Stimulated activated CD4-positive, alpha-beta T cell treated with anti-CD3 and anti-CD28 coated beads, Interleukin-1b, Interleukin-23, amount 100 ng/mL, for 4 hours (primary cell): Measurements from ENCODE around the gene SLC34A1.

ENCODE experiments used
- DNase-seq, 2 donors: peaks; one replicate each; pipeline ENCODE4 v3.0.0-alpha.2; 2020; ENCODE audit warnings: low read depth in 2 of 2

The SLC34A1 gene

DNA sequence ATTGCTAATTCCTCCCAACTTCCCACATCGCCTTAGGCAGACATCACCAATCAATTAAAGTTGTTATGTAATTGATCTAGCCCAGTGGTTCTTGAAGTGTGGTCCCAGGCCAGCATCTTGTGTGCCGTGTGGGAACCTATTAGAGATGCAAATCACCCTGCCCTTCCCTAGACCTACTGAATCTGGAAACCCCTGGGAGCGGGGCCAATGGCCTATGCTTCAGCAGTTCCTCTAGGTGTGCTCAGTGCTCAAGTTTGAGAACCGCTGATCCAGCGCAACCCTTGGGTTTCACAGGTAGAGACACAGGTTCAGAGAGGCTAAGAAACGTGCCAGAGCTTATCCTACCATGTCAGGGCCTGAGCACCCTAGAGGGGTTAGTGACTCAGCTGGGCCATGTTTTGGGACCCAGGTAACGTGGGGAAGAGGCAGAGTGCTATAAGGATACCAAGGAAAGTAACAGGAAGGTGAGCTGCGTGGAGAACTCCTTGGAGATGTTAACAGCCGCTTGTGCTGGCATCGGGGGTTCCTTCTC, 4.4 kb downstream of the SLC34A1 start:
- no peak for DNase-seq

DNA sequence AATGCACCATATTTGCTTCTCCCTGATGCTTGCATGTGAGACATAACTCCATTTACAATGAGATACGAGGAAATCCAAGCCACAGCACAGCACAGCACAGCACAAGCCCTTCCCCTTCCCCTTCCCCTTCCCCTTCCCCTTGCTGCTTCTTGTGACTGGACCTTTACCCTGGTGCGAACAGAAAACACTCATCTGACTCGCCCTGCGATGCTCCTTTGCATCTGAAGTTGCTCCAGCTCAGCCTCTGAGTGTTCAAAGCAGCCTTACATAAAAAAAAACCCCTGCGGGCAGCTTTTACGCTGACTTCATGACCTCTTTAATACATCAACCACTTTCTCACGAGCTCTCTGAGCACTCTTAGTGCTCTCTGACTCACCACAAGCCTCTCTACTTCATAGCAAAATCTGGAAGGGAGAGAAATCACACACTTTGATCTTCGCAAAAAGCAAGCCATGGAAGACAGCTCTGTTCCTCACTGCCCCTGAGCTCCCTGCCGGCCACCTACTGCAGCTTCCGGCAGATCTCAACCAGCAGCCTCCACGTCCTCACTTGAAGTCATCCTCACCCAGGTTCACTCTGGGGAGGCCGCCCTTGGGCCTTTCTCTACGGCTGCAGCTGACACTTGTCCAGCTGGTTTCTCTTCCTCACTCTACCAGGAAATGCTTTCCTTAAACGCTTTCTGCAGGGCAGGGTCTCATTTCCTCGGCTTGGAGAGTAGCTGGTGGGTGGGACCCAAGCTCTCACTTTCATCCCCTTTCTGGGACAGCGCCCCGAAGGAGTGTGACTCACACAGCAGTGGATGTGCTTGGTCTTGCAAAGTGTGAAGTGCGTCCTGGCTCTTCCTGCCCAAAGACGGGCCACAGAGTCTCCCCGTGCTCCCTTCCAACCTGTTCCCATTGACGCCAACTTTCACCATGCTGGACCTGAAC, 5.3 kb downstream of the SLC34A1 start:
- no peak for DNase-seq

DNA sequence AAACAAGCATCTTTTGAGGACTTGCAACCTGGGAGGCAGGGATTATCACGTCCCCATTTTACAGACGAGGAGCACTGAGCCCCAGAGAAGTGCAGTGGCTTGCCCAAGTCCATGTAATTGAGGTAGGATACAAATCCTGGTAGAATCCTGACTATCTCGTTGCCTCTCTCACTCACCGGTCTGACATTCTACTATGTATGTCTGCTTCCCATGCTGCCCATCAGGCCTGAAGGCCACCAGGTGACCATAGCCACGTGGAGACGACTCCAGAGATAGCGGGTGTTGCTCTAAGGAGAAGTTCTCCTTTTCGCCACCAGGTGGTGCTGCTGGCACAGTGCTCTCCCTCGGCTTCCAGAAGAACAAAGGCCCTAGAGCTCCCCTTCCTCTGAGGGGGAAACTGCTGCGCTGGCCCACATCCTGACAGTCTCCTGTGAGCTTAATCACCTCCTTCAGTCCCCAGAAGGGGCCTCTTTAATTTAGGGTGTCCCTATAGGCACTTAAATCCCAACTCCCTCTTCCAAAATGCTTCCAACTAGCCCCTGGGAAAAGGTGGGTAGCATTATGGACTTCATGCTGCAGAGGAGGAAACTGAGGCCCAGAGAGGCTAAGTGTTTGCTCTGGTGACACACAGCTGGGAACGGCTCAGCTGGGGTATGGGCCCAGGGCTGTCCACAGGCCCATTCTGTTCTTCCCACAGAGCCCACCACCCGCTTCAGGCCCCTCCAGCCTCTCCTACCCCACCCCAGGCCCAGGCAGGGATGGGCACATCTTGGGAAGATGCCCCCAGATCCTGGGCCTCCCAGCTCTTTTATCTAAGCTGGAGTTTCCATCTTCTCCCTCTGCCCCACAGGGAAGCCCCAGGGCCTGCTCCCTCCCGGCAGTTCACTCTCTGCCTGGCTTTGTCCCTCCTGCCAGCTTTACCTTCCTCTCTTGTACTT, 6.4 kb downstream of the SLC34A1 start:
- peak; percentile 71 to 88 for DNase-seq

DNA sequence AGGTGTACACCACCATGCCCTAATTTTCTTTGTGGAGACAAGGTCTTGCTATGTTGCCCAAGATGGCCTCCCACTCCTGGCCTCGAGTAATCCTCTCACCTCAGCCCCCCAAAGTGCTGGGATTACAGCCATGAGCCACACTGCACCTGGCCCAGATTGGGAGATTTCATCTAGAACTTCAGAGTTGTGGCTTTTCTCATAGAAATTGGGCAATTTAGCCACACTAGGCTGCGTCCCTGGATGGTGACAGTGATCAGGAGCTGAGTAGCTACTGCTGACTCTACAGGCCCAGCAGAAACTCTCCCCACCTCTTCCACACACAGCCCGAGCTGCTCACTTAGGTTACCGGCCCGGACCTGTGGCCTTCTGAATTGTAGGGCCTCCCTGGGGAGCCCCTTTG, 8.5 kb downstream of the SLC34A1 start:
- no peak for DNase-seq

DNA sequence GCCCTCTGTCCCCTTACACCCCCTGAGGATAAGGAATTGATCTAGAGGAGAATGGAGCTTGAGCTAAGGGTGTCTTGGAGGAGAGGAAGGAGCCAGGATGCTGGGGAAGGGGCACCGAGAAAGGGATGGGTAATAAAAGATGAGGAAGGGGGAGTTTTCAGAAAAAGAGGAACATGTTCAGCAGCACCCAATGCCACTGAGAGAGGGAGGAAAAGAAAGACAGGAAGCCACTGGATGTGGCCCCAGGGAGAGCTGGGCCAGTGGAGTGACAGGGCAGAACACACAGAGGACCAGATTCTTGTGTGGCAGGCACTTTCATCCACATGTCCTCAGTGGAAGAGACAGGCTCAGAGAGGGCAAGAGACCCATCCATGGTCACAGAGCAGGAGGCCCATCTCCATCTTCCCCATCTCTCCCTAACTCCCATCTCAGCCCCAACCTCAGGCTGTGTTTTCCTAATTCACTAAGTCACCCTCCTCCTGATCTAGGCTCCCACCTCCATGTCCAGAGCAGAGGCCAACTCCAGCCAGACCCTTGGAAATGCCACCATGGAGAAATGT, 9.1 kb downstream of the SLC34A1 start:
- DNase-seq, result no peak

DNA sequence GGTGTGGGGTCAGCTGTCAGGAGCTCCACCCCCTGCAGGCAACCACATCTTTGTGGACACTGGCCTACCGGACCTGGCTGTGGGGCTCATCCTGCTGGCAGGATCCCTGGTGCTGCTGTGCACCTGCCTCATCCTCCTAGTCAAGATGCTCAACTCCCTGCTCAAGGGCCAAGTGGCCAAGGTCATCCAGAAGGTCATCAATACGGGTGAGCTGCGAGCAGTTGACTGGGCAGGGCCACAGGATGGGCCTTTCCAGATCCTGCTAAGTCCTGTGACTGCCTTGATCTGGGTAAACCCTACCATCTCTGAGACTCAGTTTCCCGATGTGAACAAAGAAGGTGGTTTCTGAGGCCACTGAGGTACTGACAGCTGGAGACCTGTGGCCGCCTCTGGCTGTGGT, 9.8 kb downstream of the SLC34A1 start:
- DNase-seq, result no peak

DNA sequence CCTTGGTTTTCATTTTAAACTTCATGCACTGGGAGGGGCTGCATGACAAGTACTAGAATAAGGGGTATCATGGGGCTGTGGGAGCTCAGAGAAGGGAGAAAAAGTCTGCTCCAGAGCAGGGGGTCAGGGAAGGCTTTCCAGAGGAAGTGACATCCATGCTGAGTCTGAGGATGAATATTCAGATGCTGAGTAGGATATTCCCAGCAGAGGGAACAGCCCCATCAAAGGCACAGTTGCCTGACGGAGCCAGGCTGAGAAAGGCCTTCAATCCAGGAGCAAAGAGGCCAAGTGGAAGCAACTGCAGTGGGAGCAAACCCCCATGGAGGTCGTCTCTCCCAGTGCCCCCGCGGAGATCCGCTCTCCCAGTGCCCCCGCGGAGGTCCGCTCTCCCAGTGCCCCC, 11.8 kb downstream of the SLC34A1 start:
- DNase-seq, result no peak

DNA sequence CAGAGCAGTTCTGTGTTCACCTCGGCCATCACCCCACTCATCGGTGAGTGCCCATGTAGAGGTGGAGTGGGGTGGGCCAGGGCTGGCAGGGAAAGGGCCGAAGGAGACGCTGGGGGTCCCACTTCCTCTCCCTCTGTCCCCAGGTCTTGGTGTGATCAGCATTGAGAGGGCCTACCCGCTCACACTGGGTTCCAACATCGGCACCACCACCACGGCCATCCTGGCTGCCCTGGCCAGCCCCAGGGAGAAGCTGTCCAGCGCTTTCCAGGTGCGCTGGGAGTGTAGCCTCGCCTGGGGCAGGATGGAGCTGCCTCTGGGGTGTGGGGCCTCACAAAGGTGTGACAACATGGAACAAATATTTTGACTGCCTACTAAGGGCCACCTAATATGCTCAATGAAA, 12.6 kb downstream of the SLC34A1 start:
- no peak for DNase-seq

DNA sequence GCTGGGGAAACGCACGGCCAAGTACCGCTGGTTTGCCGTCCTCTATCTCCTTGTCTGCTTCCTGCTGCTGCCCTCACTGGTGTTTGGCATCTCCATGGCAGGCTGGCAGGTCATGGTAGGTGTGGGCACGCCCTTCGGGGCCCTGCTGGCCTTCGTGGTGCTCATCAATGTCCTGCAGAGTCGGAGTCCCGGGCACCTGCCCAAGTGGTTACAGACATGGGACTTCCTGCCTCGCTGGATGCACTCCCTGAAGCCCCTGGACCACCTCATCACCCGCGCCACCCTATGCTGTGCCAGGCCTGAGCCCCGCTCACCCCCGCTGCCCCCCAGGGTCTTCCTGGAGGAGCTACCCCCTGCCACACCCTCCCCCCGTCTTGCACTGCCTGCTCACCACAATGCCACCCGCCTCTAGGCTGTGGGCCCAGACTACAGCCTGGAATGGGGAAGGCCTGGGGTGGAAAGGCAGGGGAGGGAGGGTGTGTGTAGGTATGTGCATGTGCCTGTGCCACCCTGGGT, 13.7 kb downstream of the SLC34A1 start:
- DNase-seq, result no peak

DNA sequence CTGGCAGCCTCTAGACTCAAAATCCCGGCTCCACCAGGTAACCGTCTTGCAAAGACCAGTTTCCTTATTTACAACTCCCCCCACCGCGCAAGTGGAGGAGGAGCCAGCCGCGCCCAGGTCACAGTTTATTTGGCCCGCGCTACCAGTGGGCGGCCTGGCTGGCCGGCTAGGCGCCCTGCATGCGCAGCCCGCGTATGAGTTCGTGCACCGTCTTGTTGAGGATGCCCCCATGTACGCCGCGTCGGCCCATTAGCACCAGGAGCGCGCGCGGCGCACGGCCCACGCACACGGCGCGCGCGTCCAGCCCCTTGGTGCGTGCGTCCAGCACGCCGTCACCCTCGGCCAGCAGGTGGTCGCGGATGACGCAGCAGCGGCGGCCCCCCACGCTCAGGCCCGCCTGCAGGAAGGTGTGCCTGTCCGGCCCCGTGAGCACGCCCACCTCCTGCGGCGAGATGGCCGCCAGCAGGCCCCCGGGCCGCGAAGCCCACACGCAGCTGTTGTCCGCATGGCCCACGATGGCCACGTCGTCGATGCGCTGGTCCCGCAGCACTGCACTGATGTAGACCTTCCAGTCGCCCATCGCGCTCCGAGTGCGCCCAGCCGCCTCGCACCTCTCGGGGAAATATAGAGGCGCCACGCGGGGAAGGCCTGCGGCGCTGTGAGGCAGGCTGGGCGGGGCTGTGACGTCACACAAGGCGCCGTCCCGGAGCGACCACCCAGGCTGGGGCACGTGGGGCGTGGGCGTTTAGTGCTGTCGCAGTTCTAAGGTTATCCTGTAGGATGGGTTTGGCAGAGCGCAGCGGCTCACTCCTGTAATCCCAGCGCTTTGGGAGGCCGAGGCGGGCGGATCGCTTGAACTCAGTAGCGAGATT, 16.0 kb downstream of the SLC34A1 start, which contains the start of gene PFN3:
Gene PFN3 (minus strand): TSS at position 665 of the 872 bp plus-strand sequence. CDS start 85 bp downstream, at position 580.
- DNase-seq, result no peak

DNA sequence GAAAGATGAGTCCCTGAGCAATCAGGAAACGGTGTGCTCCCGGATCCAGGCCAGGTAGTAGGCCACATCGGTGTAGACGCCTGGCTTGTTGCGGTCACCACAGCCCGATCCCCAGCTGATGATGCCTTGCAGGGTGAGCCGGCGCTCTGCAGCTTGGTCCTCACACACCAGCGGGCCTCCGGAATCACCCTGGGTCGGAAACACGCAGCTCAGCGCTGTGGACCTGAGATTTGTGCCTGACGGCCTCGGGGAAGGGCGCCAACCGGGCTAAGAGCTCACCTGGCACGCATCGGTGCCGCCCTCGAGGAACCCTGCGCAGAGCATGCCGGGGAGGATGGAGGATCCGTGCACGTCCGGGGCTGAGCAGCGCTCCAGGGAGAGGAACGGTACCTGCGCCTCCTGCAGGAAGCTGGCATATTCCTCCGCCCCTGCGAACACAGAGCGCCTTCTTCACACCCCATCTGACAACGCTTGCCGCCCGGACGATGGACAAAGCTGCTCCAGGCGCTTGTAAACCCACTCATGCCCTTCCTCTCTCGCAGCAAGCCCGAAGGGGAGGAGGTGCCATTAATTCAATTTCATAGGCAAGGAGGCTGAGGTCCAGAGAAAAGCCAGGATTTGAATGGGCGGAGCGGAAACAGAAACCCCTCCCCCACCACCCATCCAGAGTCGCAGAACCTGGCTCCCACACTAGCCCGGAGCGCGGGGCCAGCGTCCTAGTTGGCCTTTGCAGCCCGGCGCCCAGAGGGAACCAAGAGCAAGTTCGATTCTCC, 18.2 kb downstream of the SLC34A1 start:
- peak; percentile 57 to 59 for DNase-seq

DNA sequence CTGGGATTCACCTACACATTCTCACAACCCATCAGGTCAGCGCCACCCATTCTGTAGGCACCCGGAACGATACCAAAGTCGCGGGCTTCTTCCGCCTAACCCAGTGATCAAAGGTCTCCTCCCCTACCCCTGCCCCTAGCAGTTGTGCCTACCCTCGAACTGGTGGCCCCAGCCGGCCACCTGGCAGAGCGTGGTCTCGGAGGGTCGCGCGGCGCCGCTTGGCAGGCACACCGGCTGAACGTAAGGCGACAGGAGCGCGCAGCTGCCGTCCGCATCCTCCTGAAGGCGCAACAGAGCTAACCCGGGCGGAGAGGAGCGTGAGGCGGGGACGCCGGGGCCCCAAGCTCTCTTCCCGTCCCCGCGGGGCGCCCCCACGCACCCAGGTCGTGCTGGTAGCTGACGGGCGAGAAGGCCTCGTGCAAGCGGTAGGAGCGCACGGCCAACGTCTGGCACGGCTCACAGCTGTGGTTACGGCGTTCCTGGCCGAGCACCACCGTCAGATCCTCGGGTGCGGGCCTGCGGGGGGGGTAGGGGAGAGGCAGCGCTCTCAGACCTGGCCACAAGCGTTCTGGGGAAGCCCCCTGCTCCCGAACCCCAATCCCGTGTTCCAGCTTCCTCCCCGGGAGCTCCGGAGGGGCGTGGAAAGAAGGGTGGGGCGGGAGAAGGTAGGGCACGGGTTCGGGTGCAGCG, 19.0 kb downstream of the SLC34A1 start:
- no peak for DNase-seq

DNA sequence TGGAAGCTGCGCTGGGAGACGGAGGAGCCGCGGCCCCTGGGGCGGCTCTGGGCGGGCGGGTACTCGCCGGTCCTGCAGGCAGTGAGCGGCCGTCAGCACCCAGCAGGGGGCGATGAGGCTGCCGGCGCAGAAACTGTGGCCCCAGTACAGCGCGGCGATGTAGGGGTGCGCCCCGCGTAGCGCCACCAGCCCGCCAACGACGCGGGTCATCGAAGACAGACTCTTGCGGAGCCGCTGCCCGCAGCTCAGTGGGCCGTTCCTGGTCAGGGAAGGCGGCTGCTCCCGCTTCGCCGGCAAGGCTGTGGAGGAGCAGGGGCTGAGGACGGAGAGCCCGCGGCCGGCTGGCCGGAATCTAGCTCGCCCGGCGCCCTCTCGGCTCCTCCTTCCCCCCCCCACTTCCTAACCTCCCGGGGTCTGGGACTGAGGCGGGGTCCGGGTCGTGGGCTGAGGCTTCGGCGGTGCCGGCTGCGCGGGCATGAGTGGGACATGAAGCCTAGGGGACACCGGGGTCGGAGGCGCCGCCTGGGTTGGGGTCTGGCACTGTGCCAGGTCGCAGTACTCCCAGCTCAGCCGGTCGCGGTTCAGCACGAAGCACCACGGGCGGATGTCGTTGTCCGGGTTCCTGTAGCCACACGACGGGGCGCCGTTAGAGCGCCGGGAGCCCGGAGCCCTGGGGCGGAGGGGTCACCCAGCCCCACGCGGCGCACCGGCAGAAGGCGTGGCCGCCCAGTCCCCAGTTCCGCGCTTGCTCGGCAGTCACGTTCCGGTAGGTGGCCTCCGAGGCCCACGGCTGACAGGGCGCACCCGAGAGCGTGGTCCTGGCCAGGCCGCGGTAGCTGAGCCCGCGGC, 19.8 kb downstream of the SLC34A1 start:
- DNase-seq, result peak; percentile 77 to 79

DNA sequence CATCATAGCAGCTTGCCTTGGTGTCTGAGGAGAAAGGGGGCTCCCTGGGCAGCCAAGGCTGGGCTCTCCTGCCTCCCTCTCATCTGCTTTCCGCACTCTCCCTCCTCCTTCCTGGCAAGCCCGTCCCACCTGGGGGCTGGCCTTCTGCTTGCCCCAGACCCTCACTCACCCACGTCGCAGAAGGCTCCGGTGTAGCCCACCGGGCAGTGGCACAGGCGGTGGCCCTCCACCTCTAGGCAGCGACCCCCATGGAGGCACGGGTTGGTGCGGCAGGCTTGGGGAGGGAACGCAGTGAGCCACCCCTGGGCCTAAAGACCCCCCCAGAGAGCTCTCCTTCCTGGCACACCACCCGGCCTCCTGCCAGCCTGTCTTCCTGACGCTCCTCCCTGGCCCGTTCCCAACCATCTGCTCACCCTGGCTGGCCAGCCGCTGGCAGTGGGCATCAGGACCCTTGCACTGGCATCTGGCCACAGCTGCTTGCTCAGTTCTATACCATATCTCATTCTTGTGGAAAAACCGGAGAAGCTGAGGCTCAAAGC, 20.5 kb downstream of the SLC34A1 start:
- no peak for DNase-seq

DNA sequence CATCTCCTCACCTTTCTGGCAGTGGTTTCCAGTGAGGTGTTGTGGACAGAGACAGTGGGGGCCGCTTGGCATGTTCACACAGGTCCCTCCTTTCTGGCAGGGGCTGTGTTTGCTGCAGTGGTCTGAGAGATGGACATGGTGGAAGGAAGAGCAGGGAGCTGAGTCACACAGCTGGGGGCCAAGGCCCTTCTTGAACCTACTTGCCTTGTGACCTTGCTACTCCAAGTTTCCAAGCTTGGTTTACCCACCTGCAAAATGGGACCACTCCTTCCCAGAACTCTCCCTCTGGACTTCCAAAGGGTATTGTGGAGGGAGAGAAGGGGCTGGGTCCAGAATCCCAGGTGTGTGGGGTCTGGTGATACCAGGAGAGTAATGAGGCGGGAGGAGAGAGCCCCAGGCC, 21.1 kb downstream of the SLC34A1 start:
- DNase-seq, result no peak

DNA sequence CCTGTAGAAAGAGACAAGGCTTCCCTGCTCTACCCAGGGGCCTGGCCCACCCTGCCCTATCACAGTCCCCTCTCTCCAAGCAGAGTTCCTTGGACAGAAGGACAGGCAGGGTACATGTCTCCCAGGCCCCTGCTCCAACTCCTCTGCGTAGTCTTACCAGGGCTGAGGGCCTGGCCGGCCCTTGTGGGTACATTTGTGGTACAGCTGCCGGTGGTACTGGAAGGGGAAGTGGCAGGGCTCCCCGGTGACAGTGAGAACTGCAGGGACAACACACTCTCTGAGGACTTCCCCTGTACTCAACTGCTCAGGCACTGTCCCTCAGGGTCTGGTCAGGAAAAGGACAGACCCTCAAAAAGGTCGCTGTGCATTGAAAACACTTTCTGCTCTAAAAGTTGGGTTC, 21.6 kb downstream of the SLC34A1 start:
- DNase-seq, result no peak

DNA sequence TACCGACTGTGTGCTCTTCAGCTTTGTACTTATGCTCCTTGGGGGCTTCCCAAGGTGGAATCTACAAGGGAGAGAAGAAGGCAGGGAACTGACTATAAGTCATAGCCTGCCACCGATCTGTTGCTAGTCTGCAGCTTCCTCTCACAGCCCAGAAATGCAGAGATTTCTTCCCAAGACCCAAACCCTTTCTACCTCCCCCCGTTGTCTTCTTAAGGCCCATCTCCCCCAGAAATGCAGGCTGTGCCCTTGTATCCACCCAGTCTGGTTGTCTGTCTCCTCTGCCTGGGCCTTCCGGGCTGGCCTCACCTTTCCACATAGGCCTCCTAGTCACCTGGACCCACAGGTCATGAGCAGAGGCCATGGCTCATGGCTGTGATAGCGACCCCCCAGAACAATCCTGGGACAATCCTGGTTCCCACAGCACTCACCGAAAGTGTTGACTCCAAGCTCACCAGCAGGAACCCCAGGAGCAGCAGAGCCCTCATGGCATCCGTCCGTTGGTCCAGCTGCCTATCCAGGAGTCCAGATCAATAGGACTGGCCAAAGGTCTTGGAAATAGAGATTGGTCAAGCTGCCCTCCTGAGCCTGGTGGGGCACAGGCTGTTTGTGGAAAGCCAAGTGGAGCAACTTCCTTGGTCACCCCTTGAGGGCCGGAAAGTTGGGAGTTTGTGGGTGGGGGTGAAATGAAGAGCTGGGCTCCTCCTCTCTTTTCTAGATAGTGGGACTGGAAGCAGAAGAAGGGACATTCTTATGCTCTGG, 25.0 kb downstream of the SLC34A1 start, which contains the start of gene F12:
Gene F12 (minus strand): TSS at position 522 of the 759 bp plus-strand sequence. CDS start 37 bp downstream, at position 485.
- no peak for DNase-seq
